ENCODE measurements around the gene ZSCAN22.
A peak's percentile ranks its signal among the peaks of the same experiment; 100 is the strongest.
"Not testable (repeated sequence)": the region's sequence is repeated elsewhere in the genome, so short reads cannot be mapped to it uniquely, and the experiment has no call there.

Gene ZSCAN22

GRCh38 chr19:58326914-58327726 lies at the start of gene ZSCAN22:
ZSCAN22 (plus strand) TSS chr19:58326994; CDS start chr19:58334803, 7,809 bp downstream.
- DNase-seq, result peak; percentile 86

GRCh38 chr19:58277197-58277596 lies 49.6 kb upstream of the ZSCAN22 start:
- no peak for DNase-seq

- DNase-seq, result no peak
Measured at GRCh38 chr19:58277748-58278540, 48.9 kb upstream of the ZSCAN22 start.

DNA sequence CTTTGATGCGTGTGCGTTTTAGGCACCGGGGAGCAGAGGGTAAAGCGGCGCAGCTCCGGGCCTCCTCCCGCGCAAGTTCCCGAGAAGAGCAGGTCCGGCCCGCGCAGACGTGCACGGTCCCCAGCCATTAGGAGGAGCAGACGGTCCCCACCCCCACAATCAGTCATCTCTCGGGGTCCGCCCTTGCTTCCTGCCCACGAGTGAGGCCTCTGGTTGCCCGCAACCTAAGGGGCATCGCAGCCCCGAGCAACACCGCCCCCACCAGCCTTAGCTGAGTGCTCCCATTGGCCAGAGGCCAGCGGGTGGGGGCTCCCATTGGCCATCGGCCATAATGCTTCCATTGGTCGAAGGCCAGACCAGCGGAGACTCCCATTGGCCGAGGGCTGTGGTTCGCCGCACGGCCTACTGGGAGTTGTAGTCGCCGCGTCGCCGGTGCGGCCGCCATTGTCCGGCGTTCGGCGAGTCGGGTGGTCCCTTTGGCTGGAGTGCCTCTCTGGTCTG lies 48.2 kb upstream of the ZSCAN22 start, which contains the start of gene ZNF8:
Gene ZNF8, plus strand, starts transcription at position 415 of the 501 bp plus-strand sequence. CDS start 127 bp downstream, outside the sequence.
- peak; percentile 96 for DNase-seq

DNA sequence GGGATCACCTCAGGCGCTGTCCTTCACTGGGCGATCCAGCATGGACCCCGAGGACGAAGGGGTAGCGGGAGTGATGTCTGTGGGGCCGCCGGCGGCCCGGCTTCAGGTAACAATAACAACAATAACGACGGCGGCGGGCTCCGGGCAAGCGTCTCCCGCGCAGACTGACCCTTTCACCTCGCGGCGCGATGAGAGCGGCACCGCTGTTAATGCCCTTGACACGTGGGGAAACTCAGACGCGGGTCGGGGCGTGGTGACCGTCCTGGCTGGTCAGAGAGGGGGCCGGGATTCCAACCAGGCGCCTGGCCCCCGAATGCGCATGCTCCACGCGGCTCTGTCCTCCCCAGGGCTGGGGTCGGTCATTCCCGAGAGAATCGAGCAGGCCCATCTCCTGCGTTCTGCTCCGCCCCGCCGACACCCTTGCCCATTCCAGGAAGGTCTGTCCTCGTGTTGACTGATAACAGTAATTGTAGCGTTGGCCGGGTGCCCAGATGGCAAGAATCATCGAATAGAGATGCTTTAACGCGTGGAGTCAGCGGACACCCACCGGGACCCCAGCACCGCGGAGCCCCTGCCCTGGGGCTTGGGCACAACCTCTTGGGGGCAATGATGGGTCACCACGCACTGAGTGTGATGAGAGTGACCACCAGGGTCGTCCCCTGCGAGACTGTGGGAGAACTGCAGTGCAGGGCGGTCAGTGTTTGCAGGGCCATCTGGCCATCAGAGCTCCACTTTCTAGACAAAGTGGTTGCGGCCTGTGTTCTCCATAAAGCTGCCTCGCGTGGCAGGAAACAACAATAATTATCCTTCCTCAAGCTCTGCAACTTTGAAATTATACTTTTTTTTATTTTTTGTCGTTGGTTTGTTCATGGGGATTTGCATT lies 47.5 kb upstream of the ZSCAN22 start:
- DNase-seq, result peak; percentile 34

- DNase-seq, result peak; percentile 3
Measured at GRCh38 chr19:58279925-58280316, 46.9 kb upstream of the ZSCAN22 start.

DNA sequence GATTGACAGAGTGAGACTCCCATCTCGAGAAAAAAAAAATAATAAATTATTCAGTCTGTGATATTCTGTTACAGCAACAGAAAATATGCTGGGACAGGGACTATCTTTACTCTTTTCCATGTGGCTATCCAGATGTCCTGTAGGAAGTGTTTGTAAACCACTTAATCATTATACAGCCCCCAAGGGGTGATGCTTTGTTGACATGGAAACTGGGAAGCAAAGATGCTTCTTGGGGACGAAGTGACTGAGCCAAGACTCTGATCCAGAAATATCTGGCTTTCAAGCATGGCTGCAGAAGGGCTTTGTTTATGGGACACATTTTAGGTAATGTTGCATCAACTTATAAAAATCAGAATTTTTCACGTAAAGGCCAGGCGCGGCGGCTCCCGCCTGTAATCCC lies 42.6 kb upstream of the ZSCAN22 start:
- DNase-seq, result no peak

DNA sequence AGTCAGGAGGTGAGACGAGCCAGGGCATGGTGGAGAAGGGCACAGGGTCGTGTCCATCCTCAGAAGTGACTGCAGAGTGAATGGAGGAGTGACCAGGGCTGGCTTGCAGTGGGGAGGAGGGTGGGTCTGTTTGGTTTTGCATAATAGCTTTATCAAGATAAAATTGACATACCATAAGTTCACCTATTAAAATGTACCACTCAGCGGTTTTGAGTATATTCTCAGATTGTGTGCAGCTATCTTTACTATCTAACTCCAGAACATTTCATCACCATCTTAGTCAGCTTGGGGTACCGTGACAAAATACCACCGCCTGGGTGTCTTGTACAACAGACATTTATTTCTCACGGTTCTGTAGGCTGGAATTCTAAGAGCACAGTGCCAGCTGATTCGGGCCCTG lies 34.9 kb upstream of the ZSCAN22 start:
- DNase-seq, result no peak

- DNase-seq, result no peak
Measured at GRCh38 chr19:58294743-58295374, 31.9 kb upstream of the ZSCAN22 start.

GRCh38 chr19:58296104-58296503 lies 30.7 kb upstream of the ZSCAN22 start:
- DNase-seq, result no peak

DNA sequence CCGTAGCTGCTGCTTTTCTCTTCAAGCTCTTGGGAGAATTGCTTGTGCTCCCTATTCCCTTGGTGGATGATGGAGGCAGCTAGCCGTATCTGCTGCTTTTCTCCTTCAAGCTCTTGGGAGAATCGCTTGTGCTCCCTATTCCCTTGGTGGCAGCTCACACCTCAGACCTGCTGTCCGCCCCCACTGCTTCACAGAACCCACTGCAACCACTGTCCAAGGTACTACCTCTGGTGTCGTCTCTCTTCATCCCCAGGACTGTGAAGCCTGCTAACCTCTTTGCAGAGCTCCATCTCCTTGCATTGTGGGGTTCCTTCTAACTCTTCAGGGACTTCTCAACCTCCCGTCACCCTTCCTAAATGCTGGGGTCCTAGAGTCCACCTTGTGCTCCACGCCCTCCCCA lies 26.2 kb upstream of the ZSCAN22 start:
- no peak for DNase-seq

DNA sequence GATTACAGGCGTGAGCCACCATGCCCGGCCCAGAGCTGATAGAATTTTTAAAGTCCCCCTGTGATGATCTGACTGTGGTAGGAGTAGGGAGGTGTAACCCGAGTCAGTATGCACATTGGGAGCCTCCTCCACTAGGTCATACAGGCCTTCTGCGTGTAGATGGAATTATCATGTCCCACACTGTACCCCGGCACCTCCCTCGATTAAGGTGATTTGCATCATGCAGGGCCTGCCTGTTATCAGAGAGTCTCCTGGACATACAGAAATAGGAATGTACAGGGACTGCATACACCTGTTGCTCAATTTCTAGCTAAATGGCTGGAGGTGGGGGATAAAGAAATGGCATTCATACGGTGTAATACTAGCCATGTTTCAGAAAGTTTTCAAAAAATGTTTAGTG lies 22.5 kb upstream of the ZSCAN22 start:
- no peak for DNase-seq

GRCh38 chr19:58304748-58305064 lies 22.1 kb upstream of the ZSCAN22 start:
- no peak for DNase-seq

- peak; percentile 94 for DNase-seq
Measured at GRCh38 chr19:58305065-58305931, 21.5 kb upstream of the ZSCAN22 start, which contains the start of gene ERVK3-1. ERVK3-1 (plus strand) TSS chr19:58305377; CDS start chr19:58312169, 6,792 bp downstream.

DNA sequence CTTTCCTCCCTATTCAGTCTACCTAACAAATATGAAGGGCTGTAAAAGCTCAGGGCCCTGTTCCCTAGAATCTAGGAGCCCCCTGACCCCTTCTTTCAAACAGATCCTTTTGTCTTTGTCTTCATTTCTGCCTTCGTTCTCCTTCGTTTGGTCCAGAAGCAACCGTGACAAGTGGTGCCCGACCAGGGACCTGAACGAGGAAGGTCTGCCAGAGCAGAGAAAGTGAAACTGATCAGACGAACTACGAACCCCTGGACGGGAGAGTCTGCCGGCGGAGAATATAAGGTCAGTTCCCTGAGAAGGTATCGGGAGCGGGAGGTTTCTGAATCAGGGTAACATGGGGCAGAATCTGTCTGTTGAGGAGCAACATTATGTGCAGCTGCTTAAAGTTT lies 20.9 kb upstream of the ZSCAN22 start:
- DNase-seq, result no peak

- DNase-seq, result no peak
Measured at GRCh38 chr19:58307736-58308135, 19.1 kb upstream of the ZSCAN22 start.

DNA sequence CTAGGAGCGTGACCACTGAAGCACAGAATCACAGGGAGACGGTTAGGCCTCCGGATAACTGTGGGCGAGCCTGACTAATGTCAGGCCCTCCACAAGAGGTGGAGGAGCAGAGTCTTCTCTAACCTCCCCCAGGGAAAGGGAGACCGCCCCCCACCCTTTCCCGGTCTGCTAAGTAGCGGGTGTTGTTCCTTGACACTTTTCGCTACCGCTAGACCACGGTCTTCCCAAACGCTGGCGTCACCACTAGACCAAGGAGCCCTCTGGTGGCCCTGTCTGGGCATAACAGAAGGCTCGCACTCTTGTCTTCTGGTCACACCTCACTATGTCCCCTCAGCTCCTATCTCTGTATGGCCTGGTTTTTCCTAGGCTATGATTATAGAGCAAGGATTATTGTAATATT lies 16.1 kb upstream of the ZSCAN22 start:
- not testable (repeated sequence) for DNase-seq

DNA sequence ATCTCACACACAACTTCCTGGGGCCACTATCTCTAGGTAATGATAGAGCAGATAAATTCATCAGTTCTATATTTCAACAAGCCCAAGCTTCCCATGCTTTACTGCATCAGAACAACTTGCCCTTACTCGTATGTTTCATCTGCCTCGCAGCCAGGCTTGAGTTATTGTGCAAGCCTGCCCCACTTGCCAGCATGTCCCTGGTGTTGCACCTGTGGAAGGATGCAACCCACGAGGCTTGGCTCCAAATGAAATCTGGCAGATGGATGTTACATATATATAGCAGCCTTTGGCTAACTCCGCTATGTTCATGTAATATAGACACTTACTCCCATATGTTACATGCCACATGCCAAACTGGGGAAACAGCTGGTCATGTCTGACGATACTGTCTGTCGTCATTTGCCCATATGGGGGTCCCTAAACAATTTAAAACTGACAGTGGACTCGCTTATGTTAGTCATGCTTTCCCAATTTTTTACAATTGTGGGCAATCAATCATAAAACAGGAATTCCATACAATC lies 15.4 kb upstream of the ZSCAN22 start:
- DNase-seq, result no peak

- no peak for DNase-seq
Measured at GRCh38 chr19:58315580-58315979, 11.2 kb upstream of the ZSCAN22 start.

- peak; percentile 31 for DNase-seq
Measured at GRCh38 chr19:58317476-58318072, 9.2 kb upstream of the ZSCAN22 start.

- no peak for DNase-seq
Measured at GRCh38 chr19:58318297-58318696, 8.5 kb upstream of the ZSCAN22 start.
